Activated effector memory CD4-positive, alpha-beta T cell treated with anti-CD3 and anti-CD28 coated beads, Interleukin-2, amount 50 U/mL, for 16 hours (primary cell): ENCODE measurements around the gene ZNF232.
A peak's percentile ranks its signal among the peaks of the same experiment; 100 is the strongest.
"Not testable (repeated sequence)": the region's sequence is repeated elsewhere in the genome, so short reads cannot be mapped to it uniquely, and the experiment has no call there.

ENCODE experiments used
- DNase-seq: peaks from one replicate; pipeline ENCODE4 v3.0.0-alpha.2; 2020

Gene ZNF232

GRCh38 chr17:5096731-5097100 lies 15.0 kb downstream of the ZNF232 start:
- no peak for DNase-seq

GRCh38 chr17:5092218-5093010 lies 19.3 kb downstream of the ZNF232 start:
- DNase-seq = no peak

GRCh38 chr17:5080591-5080990 lies 31.1 kb downstream of the ZNF232 start:
- no peak for DNase-seq

GRCh38 chr17:5078106-5079028 lies 33.3 kb downstream of the ZNF232 start, which contains the start of gene ZFP3:
ZFP3 (plus strand) TSS chr17:5078467; CDS start chr17:5091505, 13,038 bp downstream.
- peak; percentile 90 for DNase-seq

- DNase-seq = no peak
These were observed 33.9 kb downstream of the ZNF232 start for GRCh38 chr17:5077781-5078105.

GRCh38 chr17:5077275-5077674 lies 34.4 kb downstream of the ZNF232 start:
- DNase-seq = not testable (repeated sequence)

- not testable (repeated sequence) for DNase-seq
These were observed 36.2 kb downstream of the ZNF232 start for GRCh38 chr17:5075472-5075871.

- DNase-seq = no peak
These were observed 42.0 kb downstream of the ZNF232 start for GRCh38 chr17:5069724-5070123.

GRCh38 chr17:5068236-5068635 lies 43.4 kb downstream of the ZNF232 start:
- no peak for DNase-seq

GRCh38 chr17:5065227-5065744 lies 46.4 kb downstream of the ZNF232 start:
- DNase-seq = no peak
